H1 (cell line): Measurements from ENCODE around the gene SYTL1. TPM values are rescaled to one million over a fixed set of nuclear protein-coding genes. Genes with fewer than 3 reads are reported as not detected.

Source experiments
- CTBP2 ChIP-seq: IDR thresholded peaks from 2 replicates; pipeline ENCODE4 v1.7.0; 2011; ENCODE audit warnings: borderline replicate concordance, mild to moderate bottlenecking, moderate library complexity, mixed read lengths, low read length; ENCODE audit not compliant: insufficient read depth, insufficient read length
- GABPA ChIP-seq: IDR thresholded peaks from 2 replicates; pipeline ENCODE4 v1.6.1; 2011; ENCODE audit warnings: mild to moderate bottlenecking, low read length, moderate library complexity, borderline replicate concordance; ENCODE audit not compliant: insufficient read depth
- MAFK ChIP-seq: IDR thresholded peaks from 2 replicates; pipeline ENCODE4 v1.6.1; 2012; ENCODE audit warnings: low read depth, mild to moderate bottlenecking, improper control_type of control experiment, low read length
- RAD21 ChIP-seq, 2 experiments: IDR thresholded peaks in 1 of 2; conservative IDR thresholded peaks in 1 of 2; 2 replicates each; pipeline ENCODE4 v1.6.1; 2011; ENCODE audit warnings: low read depth in 2 of 2, low read length in 2 of 2, improper control_type of control experiment in 1 of 2, inconsistent platforms in 1 of 2, mild to moderate bottlenecking in 1 of 2, moderate library complexity in 1 of 2
- SAP30 ChIP-seq: fragments of 300-600 bp; sonication (generic); IDR thresholded peaks from 2 replicates; pipeline ENCODE4 v1.7.1; 2012; ENCODE audit warnings: low read length, moderate library complexity, mild to moderate bottlenecking, inconsistent platforms; ENCODE audit not compliant: insufficient read depth, insufficient replicate concordance
- SIRT6 ChIP-seq: IDR thresholded peaks from one replicate; pipeline ENCODE4 v1.7.1; 2012; ENCODE audit warnings: low read length, inconsistent platforms
- polyA plus RNA-seq, 7 experiments: library from polyadenylated mRNA; depleted of rRNA in 3 of 7; stranded (reverse) in 5 of 7; unstranded in 2 of 7; fragments of >200 nt in 5 of 7; fragments of 200-250 nt in 2 of 7; gene quantifications; 1 replicate in 5 of 7; 2 replicates in 1 of 7; 4 replicates in 1 of 7; pipeline versions ENCODE4 v1.2.1 to v1.2.3, GENCODE V29; 2011 to 2013; ENCODE audit warnings: missing spikeins in 2 of 7, mixed read lengths in 2 of 7
- total RNA-seq: library from RNA; stranded (reverse); fragmentation: NEBNext Ultra II Directional; extraction: Animal tissue kit (Norgen Biotek cat#: 25700); gene quantifications from 2 replicates; pipeline ENCODE4 v1.2.1, GENCODE V29; 2021

SYTL1 gene
- total and polyA plus RNA-seq, 2 of the 8 experiments (the other 6 are each of a cell fraction or from before 2014, with no cell fraction given) = 6.4 to 19.5 TPM

- TF ChIP-seq CTBP2 (no peak), GABPA (no peak), MAFK (no peak), SIRT6 (no peak), RAD21 (IDR thresholded peaks at IDR 0.05 in 1 of 2, conservative IDR thresholded peaks at IDR 0.05 in 1 of 2; ENCODE audit: low read depth in 2 of 2, low read length in 2 of 2) (no peak), SAP30 (no peak)
- TF ChIP-seq, all 59 proteins: peak for 0
Observed at GRCh38 chr1:27335506-27336422, 6.1 kb upstream of the SYTL1 start (continued).
